Measurements from ENCODE around the gene EHMT2.
"Not testable (repeated sequence)": the region's sequence is repeated elsewhere in the genome, so short reads cannot be mapped to it uniquely, and the experiment has no call there.

EHMT2 gene

GRCh38 chr6:31861919-31862343 lies 35.6 kb downstream of the EHMT2 start:
- FAIRE-seq (no peak), DNase-seq (ENCODE audit: insufficient read length, low spot score) (no peak)
- TF ChIP-seq POLR2A (IDR thresholded peaks at IDR 0.05; ENCODE audit: low read depth, low read length), result no peak

GRCh38 chr6:31861150-31861549 lies 36.3 kb downstream of the EHMT2 start:
- no peak for TF ChIP-seq POLR2A (IDR thresholded peaks at IDR 0.05; ENCODE audit: low read depth, low read length)
- no peak for DNase-seq (ENCODE audit: insufficient read length, low spot score)
- FAIRE-seq, result no peak

- no peak for TF ChIP-seq POLR2A (IDR thresholded peaks at IDR 0.05; ENCODE audit: low read depth, low read length)
- FAIRE-seq (no peak), DNase-seq (ENCODE audit: insufficient read length, low spot score) (no peak)
Observed at GRCh38 chr6:31860349-31860748, 37.1 kb downstream of the EHMT2 start.

DNA sequence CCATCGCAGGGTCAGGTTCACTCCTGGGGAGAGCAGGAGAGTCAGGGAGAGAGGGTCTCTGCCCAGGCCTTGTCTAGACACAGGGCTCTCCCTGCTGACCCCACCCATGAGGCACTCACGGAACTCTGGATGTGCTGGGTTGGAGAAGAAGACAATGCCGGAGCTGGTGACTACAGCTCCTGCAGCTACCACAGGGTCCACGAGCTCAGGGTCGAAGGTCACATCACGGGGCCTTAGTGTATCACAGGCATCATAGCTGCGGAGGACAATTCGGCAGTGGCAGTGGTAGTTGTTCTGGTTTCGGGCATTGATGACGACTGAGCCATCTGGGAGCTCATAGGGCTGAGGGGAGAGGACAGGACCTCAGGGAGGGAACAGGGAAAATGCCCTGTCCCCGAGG lies 37.6 kb downstream of the EHMT2 start:
- no peak for FAIRE-seq
- DNase-seq (ENCODE audit: insufficient read length, low spot score), result no peak
- TF ChIP-seq POLR2A (IDR thresholded peaks at IDR 0.05; ENCODE audit: low read depth, low read length), result no peak

- no peak for FAIRE-seq
- DNase-seq (ENCODE audit: insufficient read length, low spot score), result no peak
- TF ChIP-seq POLR2A (IDR thresholded peaks at IDR 0.05; ENCODE audit: low read depth, low read length), result no peak
Observed at GRCh38 chr6:31858707-31859106, 38.8 kb downstream of the EHMT2 start.

DNA sequence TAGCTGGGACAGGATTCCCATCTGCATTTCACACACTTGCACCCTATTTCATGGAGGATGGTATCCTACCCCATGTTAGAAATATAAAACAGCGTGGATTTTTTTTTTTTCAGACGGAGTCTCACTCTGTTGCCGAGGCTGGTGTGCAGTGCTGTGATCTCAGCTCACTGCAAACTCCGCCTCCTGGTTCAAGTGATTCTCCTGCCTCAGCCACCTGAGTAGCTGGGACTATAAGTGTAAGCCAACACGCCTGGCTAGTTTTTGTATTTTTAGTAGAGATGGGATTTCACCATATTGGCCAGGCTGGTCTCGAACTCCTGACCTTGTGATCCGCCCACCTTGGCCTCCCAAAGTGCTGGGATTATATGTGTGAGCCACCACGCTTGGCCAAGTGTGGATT lies 39.7 kb downstream of the EHMT2 start:
- FAIRE-seq, result not testable (repeated sequence)

DNA sequence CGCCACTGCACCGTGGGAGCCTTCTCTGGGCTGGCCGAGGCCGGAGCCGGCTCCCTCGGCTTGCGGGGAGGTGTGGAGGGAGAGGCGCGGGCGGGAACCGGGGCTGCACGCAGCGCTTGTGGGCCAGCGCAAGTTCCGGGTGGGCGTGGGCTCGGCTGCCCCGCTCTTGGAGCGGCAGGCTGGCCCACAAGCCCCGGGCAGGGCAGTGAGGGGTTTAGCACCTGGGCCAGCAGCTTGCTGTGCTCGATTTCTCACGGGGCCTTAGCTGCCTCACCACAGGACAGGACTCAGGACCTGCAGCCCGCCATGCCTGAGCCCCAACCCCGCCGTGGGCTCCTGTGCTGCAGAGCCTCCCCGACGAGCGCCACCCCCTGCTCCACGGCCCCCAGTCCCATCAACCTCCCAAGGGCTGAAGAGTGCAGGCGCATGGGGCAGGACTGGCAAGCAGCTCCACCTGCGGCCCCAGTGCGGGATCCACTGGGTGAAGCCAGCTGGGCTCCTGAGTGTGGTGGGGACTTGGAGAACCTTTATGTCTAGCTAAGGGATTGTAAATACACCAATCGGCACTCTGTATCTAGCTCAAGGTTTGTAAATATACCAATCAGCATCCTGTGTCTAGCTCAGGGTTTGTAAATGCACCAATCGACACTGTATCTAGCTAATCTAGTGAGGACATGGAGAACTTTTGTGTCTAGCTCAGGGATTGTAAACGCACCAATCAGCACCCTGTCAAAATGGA lies 45.3 kb downstream of the EHMT2 start:
- DNase-seq (ENCODE audit: insufficient read length, low spot score), result not testable (repeated sequence)

More for the DNA sequence above, 39.7 kb downstream of the EHMT2 start:
- not testable (repeated sequence) for DNase-seq (ENCODE audit: insufficient read length, low spot score)

GRCh38 chr6:31851485-31851832 lies 46.0 kb downstream of the EHMT2 start:
- DNase-seq (ENCODE audit: insufficient read length, low spot score) (no peak), FAIRE-seq (no peak)
- TF ChIP-seq POLR2A (IDR thresholded peaks at IDR 0.05; ENCODE audit: low read depth, low read length), result no peak

More for the DNA sequence above, 45.3 kb downstream of the EHMT2 start:
- FAIRE-seq, result not testable (repeated sequence)

DNA sequence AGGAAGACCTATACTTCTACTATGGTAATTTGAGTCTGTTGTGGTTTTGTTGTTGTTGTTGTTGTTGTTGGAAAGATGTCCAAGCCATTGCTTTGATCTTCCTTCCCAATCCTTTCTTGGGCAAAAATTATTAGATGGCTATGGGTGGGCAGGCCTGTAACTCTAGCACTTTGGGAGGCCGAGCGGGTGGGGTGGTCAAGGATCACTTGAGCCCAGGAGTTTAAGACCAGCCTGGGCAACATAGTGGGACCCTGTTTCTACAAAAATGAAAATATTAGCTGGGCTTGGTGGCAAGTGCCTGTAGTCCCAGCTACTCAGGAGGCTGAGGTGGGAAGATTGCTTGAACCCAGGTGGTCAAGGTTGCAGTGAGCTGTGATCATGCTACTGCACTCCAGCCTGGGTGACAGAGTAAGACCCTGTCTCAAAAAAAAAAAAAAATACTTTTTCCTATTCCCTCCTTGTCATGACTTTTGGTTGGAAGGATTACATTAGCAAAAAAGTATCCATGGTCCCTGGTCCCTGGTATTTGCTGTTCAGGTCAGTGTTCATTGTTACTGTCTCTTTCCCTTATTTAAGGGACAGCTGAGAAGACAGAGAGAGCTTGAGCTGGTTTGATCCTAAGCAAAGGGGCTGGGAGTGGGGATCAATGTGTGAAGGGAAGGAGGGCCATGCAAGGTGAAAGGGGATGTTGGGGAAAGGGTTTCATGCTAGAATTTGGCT lies 46.6 kb downstream of the EHMT2 start:
- TF ChIP-seq POLR2A (IDR thresholded peaks at IDR 0.05; ENCODE audit: low read depth, low read length), result no peak
- FAIRE-seq, result no peak

GRCh38 chr6:31847276-31847978 lies 50.1 kb downstream of the EHMT2 start:
- no peak for FAIRE-seq

More for the DNA sequence above, 46.6 kb downstream of the EHMT2 start:
- no peak for DNase-seq (ENCODE audit: insufficient read length, low spot score)

DNA sequence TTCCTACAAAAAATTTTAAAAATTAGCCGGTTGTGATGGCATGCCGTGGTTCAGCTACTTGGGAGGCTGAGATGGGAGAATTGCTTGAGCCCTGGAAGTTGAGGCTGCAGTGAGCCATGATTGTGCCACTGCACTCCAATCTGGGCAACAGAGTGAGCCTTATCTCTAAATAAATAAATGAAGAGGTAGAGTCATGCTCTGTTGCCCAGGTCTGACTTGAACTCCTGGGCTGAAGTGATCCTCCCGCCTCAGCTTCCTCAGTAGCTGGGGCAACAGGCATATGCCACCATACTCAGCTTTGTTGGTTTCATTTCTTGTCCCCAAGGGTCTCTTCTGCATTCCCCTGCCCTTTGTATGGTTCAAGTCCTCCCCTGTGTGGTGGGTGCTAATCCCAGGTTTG lies 53.0 kb downstream of the EHMT2 start:
- FAIRE-seq, result no peak
- TF ChIP-seq POLR2A (IDR thresholded peaks at IDR 0.05; ENCODE audit: low read depth, low read length), result no peak
- no peak for DNase-seq (ENCODE audit: insufficient read length, low spot score)

More at GRCh38 chr6:31847276-31847978, 50.1 kb downstream of the EHMT2 start:
- DNase-seq (ENCODE audit: insufficient read length, low spot score), result no peak
- no peak for TF ChIP-seq POLR2A (IDR thresholded peaks at IDR 0.05; ENCODE audit: low read depth, low read length)

GRCh38 chr6:31842053-31842452 lies 55.4 kb downstream of the EHMT2 start:
- FAIRE-seq (no peak), DNase-seq (ENCODE audit: insufficient read length, low spot score) (no peak)
- no peak for TF ChIP-seq POLR2A (IDR thresholded peaks at IDR 0.05; ENCODE audit: low read depth, low read length)

DNA sequence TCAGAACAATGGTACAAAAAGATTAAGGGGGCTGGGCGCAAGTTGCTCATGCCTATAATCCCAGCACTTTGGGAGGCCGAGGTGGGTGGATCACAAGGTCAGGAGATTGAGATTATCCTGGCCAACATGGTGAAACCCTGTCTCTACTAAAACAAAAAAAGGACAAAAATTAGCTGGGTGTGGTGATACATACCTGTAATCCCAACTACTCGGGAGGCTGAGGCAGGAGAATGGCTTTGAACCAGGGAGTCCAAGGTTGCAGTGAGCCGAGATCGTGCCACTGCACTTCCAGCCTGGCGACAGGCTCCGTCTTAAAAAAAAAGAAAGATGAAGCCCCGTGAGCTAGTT lies 57.7 kb downstream of the EHMT2 start:
- not testable (repeated sequence) for DNase-seq (ENCODE audit: insufficient read length, low spot score); FAIRE-seq

- DNase-seq (ENCODE audit: insufficient read length, low spot score) (no peak), FAIRE-seq (no peak)
- TF ChIP-seq POLR2A (IDR thresholded peaks at IDR 0.05; ENCODE audit: low read depth, low read length), result no peak
Observed at GRCh38 chr6:31838968-31839367, 58.5 kb downstream of the EHMT2 start.

GRCh38 chr6:31838114-31838553 lies 59.4 kb downstream of the EHMT2 start:
- not testable (repeated sequence) for DNase-seq (ENCODE audit: insufficient read length, low spot score); FAIRE-seq
